ENCODE measurements around the gene KDM8. TPM values are rescaled to one million over a fixed set of nuclear protein-coding genes. Genes with fewer than 3 reads are reported as not detected.
A peak's percentile ranks its signal among the peaks of the same experiment; 100 is the strongest.

KDM8 gene
- total RNA-seq, 1 donor from 2014 or later, result 8.6 TPM

- Histone ChIP-seq H3K4me1 (peaks cover 74% of the 10 kb centered on the region), H3K27ac (peak overlapping the region; percentile 80), H3K4me3 (peak overlapping the region; percentile 17), H3K27me3 (ENCODE audit: low read depth) (no peaks in the 10 kb centered on the region), H3K9me3 (no peaks in the 10 kb centered on the region), H3K36me3 (no peaks in the 10 kb centered on the region)
- TF ChIP-seq CTCF (IDR thresholded peaks at IDR 0.05), result no peak
- DNase-seq (peak; percentile 66), ATAC-seq (peak; percentile 68 to 78)
- intact Hi-C loops (cut with DNase I), result no loop called here
Observed at GRCh38 chr16:27242868-27243590, 39.7 kb downstream of the KDM8 start.

GRCh38 chr16:27243725-27244362 is 40.5 kb downstream of the KDM8 start:
- Histone ChIP-seq H3K27ac (peak overlapping the region; percentile 80), H3K9me3 (no peaks in the 10 kb centered on the region), H3K27me3 (ENCODE audit: low read depth) (no peaks in the 10 kb centered on the region), H3K4me1 (peaks cover 66% of the 10 kb centered on the region), H3K4me3 (no peak overlapping the region), H3K36me3 (no peaks in the 10 kb centered on the region)
- no peak for TF ChIP-seq CTCF (IDR thresholded peaks at IDR 0.05)
- intact Hi-C loops (cut with DNase I), result no loop called here
- no peak for ATAC-seq
- peak; percentile 23 for DNase-seq

- TF ChIP-seq CTCF (IDR thresholded peaks at IDR 0.05), result no peak
- ATAC-seq, result no peak
- Histone ChIP-seq H3K4me3 (no peak overlapping the region), H3K36me3 (no peaks in the 10 kb centered on the region), H3K27ac (peak overlapping the region; percentile 80), H3K27me3 (ENCODE audit: low read depth) (no peaks in the 10 kb centered on the region), H3K9me3 (no peaks in the 10 kb centered on the region), H3K4me1 (peaks cover 61% of the 10 kb centered on the region)
- intact Hi-C loops (cut with DNase I), result no loop called here
- peak; percentile 35 for DNase-seq
Observed at GRCh38 chr16:27244363-27244755, 41.0 kb downstream of the KDM8 start.

- H3K4me1 ChIP-seq, result peaks cover 59% of the 10 kb centered on the region
Observed at GRCh38 chr16:27245276-27246172, 42.2 kb downstream of the KDM8 start.

More at GRCh38 chr16:27245276-27246172, 42.2 kb downstream of the KDM8 start:
- DNase-seq, result peak; percentile 44
- Histone ChIP-seq H3K4me3 (no peak overlapping the region), H3K27ac (peak overlapping the region; percentile 80), H3K36me3 (no peaks in the 10 kb centered on the region), H3K27me3 (ENCODE audit: low read depth) (no peaks in the 10 kb centered on the region), H3K9me3 (no peaks in the 10 kb centered on the region)
- intact Hi-C loops (cut with DNase I), result no loop called here
- no peak for TF ChIP-seq CTCF (IDR thresholded peaks at IDR 0.05)
- peak; percentile 67 to 79 for ATAC-seq
